Trophoblast cell (in vitro differentiated cells and primary cell): ENCODE measurements around the gene SKAP1.

ENCODE experiments used
- DNase-seq, 2 donors: peaks; one replicate each; pipeline ENCODE4 v3.0.0-alpha.2; 2016
- H2AFZ ChIP-seq: 2 replicates; pipeline ENCODE4 v1.6.1; 2013; ENCODE audit warnings: low read length, moderate library complexity, mild to moderate bottlenecking; ENCODE audit not compliant: insufficient read depth, poor library complexity
- H2AK5ac ChIP-seq: 2 replicates; pipeline ENCODE4 v1.6.1; 2013; ENCODE audit warnings: mild to moderate bottlenecking, low read length
- H2BK120ac ChIP-seq: 2 replicates; pipeline ENCODE4 v1.6.1; 2013; ENCODE audit warnings: low read length, mild to moderate bottlenecking, moderate library complexity; ENCODE audit not compliant: insufficient read depth, poor library complexity
- H2BK12ac ChIP-seq: 2 replicates; pipeline ENCODE4 v1.6.1; 2013; ENCODE audit warnings: mild to moderate bottlenecking, low read length, moderate library complexity
- H2BK5ac ChIP-seq: 2 replicates; pipeline ENCODE4 v1.6.1; 2013; ENCODE audit warnings: low read length, low read depth, moderate library complexity, mild to moderate bottlenecking; ENCODE audit not compliant: poor library complexity
- H3K14ac ChIP-seq: 2 replicates; pipeline ENCODE4 v1.6.1; 2013; ENCODE audit warnings: mild to moderate bottlenecking, low read length
- H3K18ac ChIP-seq: 2 replicates; pipeline ENCODE4 v1.6.1; 2013; ENCODE audit warnings: mild to moderate bottlenecking, low read length
- H3K23ac ChIP-seq: 2 replicates; pipeline ENCODE4 v1.6.1; 2013; ENCODE audit warnings: low read length
- H3K27ac ChIP-seq: 2 replicates; pipeline ENCODE4 v1.5.1; 2013; ENCODE audit warnings: low read depth, mild to moderate bottlenecking, inconsistent platforms, low read length, moderate library complexity
- H3K27me3 ChIP-seq: 2 replicates; pipeline ENCODE4 v1.6.1; 2013; ENCODE audit warnings: inconsistent platforms, mild to moderate bottlenecking, low read length, moderate library complexity; ENCODE audit not compliant: insufficient read depth
- H3K36me3 ChIP-seq, 2 experiments: 1 replicate in 1 of 2; 2 replicates in 1 of 2; pipeline ENCODE4 v1.6.1; 2013; ENCODE audit warnings: low read length in 2 of 2, mild to moderate bottlenecking in 2 of 2, moderate library complexity in 1 of 2; ENCODE audit not compliant: insufficient read depth in 2 of 2, control insufficient read depth in 1 of 2
- H3K4ac ChIP-seq: 2 replicates; pipeline ENCODE4 v1.6.1; 2013; ENCODE audit warnings: low read depth, mild to moderate bottlenecking, low read length, moderate library complexity
- H3K4me1 ChIP-seq, 2 experiments: 1 replicate in 1 of 2; 2 replicates in 1 of 2; pipeline ENCODE4 v1.6.1; 2013; ENCODE audit warnings: low read length in 2 of 2, mild to moderate bottlenecking in 2 of 2, moderate library complexity in 1 of 2; ENCODE audit not compliant: insufficient read depth in 2 of 2, control insufficient read depth in 1 of 2
- H3K4me2 ChIP-seq: 2 replicates; pipeline ENCODE4 v1.6.1; 2013; ENCODE audit warnings: inconsistent platforms, mild to moderate bottlenecking, low read length, moderate library complexity
- H3K4me3 ChIP-seq: 2 replicates; pipeline ENCODE4 v1.5.1; 2013; ENCODE audit warnings: mild to moderate bottlenecking, low read depth, low read length, inconsistent platforms
- H3K79me1 ChIP-seq: one replicate; pipeline ENCODE4 v1.6.1; 2013; ENCODE audit warnings: low read length
- H3K79me2 ChIP-seq: 2 replicates; pipeline ENCODE4 v1.6.1; 2013; ENCODE audit warnings: low read length, mild to moderate bottlenecking; ENCODE audit not compliant: control insufficient read depth, insufficient read depth, poor library complexity
- H3K9ac ChIP-seq: 2 replicates; pipeline ENCODE4 v1.6.1; 2013; ENCODE audit warnings: mild to moderate bottlenecking, low read length
- H3K9me3 ChIP-seq: 2 replicates; pipeline ENCODE4 v1.6.1; 2013; ENCODE audit warnings: low read depth, mild to moderate bottlenecking, control low read depth, inconsistent platforms, low read length; ENCODE audit not compliant: insufficient read depth
- H4K12ac ChIP-seq: 2 replicates; pipeline ENCODE4 v1.6.1; 2013; ENCODE audit warnings: low read depth, mild to moderate bottlenecking, low read length, moderate library complexity
- H4K8ac ChIP-seq: 2 replicates; pipeline ENCODE4 v1.6.1; 2013; ENCODE audit warnings: low read depth, mild to moderate bottlenecking, low read length, moderate library complexity
- H4K91ac ChIP-seq: one replicate; pipeline ENCODE4 v1.6.1; 2013; ENCODE audit warnings: low read depth, mild to moderate bottlenecking, low read length, moderate library complexity
- WGBS: extraction: QIAGEN DNeasy Blood & Tissue Kit; methylation state at CpG from one replicate; pipeline ENCODE4 v1.1.7; 2013; ENCODE audit warnings: missing lambda C conversion rate; ENCODE audit not compliant: insufficient read length, insufficient coverage; ENCODE audit errors: extremely low coverage; 5-methylcytosine and 5-hydroxymethylcytosine counted together

The SKAP1 gene

DNA sequence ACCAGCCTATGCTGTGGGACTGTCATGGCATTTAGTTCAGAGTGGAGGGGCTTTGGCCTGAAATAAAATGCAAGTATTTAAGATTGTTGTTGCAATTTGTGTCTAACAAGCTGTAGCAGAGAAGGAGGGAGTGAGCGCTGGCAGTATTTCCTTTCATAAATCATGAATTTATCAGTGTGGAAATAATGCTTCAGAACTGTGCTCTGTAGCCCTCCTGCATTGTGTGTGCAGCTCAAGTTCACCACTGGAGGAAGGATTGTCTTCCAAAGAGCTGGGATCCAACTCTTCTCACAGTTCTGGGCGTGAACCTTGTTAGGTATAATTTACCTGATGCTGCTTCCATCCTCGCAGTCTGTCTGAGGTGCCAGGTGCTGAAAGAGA is 307.4 kb downstream of the SKAP1 start:
- H3K9ac ChIP-seq, result no peak overlapping the region
- H3K27ac ChIP-seq, result no peak overlapping the region
- no peak overlapping the region for H4K12ac ChIP-seq
- no peaks in the 10 kb centered on the region for H3K79me1 ChIP-seq
- DNase-seq, result no peak
- H3K4ac ChIP-seq, result no peak overlapping the region
- H2BK12ac ChIP-seq, result no peak overlapping the region
- no peak overlapping the region for H3K18ac ChIP-seq
- no peak overlapping the region for H2BK120ac ChIP-seq
- peaks cover 5 to 7% of the 10 kb centered on the region in 2 experiments for H3K4me1 ChIP-seq
- no peak overlapping the region for H4K8ac ChIP-seq
- no peak overlapping the region for H2BK5ac ChIP-seq
- H3K4me2 ChIP-seq, result no peak overlapping the region
- no peak overlapping the region for H2AFZ ChIP-seq
- peaks cover 24 to 45% of the 10 kb centered on the region in 2 experiments for H3K36me3 ChIP-seq
- H3K14ac ChIP-seq, result no peak overlapping the region
- H4K91ac ChIP-seq, result no peak overlapping the region
- H3K4me3 ChIP-seq, result no peak overlapping the region
- no CpG with 5 or more reads among the region's 3 CpGs for WGBS
- H3K79me2 ChIP-seq, result no peaks in the 10 kb centered on the region
- no peak overlapping the region for H3K23ac ChIP-seq
- H3K9me3 ChIP-seq, result no peaks in the 10 kb centered on the region
- H2AK5ac ChIP-seq, result no peak overlapping the region
- H3K27me3 ChIP-seq, result no peaks in the 10 kb centered on the region

DNA sequence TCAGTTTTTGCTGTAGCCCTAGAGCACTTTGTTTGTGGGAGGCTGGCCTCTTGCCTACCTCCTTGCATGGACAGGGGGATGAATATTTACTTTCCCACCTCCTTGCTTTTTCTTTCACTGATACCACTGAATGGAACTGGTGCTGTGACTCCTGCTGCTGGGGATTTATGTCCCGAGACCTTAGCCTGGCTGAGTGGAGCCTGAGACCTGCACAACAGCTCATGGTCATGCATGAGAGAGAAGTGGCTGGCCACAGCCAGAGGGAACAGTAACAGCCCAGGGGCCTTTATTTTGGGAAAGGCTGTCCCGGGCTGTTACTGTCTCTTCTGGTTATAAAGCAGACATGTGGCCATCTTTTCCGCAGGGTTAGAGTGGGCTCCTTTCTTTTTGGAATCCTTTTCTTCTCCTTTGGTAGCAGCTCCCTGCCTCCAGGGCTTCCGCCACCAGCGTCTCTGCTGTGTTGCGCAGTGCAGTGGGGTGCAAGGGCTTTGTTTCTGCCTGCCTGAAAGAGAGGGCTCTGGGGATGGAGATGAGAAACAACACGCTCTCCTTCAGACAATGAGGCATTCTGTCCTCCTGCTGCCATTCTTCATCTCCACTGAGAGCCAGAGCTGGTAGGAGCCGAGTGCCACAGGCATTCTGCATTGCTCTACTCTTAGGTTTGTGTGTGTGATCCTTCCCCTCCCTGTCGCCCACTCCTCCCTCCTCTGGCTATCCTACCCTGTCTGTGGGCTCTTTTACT is 307.9 kb downstream of the SKAP1 start:
- H2AK5ac ChIP-seq, result no peak overlapping the region
- peaks cover 28 to 46% of the 10 kb centered on the region in 2 experiments for H3K36me3 ChIP-seq
- no peak overlapping the region for H2BK12ac ChIP-seq
- H4K91ac ChIP-seq, result no peak overlapping the region
- H3K79me2 ChIP-seq, result no peaks in the 10 kb centered on the region
- no peak overlapping the region for H3K9ac ChIP-seq
- H3K4me3 ChIP-seq, result no peak overlapping the region
- no peak overlapping the region for H4K8ac ChIP-seq
- H2BK5ac ChIP-seq, result no peak overlapping the region
- H3K9me3 ChIP-seq, result no peaks in the 10 kb centered on the region
- no peak overlapping the region for H2BK120ac ChIP-seq
- H3K27me3 ChIP-seq, result no peaks in the 10 kb centered on the region
- no peak overlapping the region for H3K4me2 ChIP-seq
- no peaks in the 10 kb centered on the region for H3K79me1 ChIP-seq
- H3K23ac ChIP-seq, result no peak overlapping the region
- H3K4me1 ChIP-seq, result peaks cover 0 to 1% of the 10 kb centered on the region in 2 experiments
- H3K4ac ChIP-seq, result no peak overlapping the region
- DNase-seq, result no peak
- no peak overlapping the region for H3K27ac ChIP-seq
- H2AFZ ChIP-seq, result no peak overlapping the region
- H3K14ac ChIP-seq, result no peak overlapping the region
- H3K18ac ChIP-seq, result no peak overlapping the region
- no CpG with 5 or more reads among the region's 9 CpGs for WGBS
- H4K12ac ChIP-seq, result no peak overlapping the region

DNA sequence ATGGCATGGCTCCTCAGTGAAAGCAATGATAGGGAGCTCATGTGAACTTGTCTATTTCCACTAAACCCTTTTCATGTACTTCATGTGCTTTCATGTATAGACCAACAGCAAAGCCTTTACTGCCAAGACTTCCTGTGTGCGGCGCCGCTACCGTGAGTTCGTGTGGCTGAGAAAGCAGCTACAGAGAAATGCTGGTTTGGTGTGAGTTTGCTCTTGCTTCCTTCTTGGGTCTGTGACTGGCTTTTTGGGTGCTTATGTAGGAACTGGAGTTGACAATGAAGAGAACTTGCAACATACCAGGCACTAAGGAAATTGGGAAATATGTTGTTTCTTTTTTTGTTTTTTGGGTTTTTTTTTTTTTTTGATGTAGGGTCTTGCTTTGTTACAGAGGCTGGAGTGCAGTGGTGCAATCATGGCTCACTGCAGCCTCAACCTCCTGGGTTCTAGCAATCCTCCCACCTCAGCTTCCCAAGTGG is 316.8 kb downstream of the SKAP1 start:
- Histone ChIP-seq H3K9ac (no peak overlapping the region), H3K18ac (no peak overlapping the region), H3K9me3 (no peaks in the 10 kb centered on the region), H4K91ac (no peak overlapping the region), H3K4me2 (no peak overlapping the region), H3K14ac (no peak overlapping the region), H3K4me3 (no peak overlapping the region), H3K79me1 (no peaks in the 10 kb centered on the region), H4K12ac (no peak overlapping the region), H2BK120ac (no peak overlapping the region), H3K27me3 (no peaks in the 10 kb centered on the region), H3K36me3 (peaks cover 9 to 12% of the 10 kb centered on the region in 2 experiments), H4K8ac (no peak overlapping the region), H3K4me1 (no peaks in the 10 kb centered on the region), H3K23ac (no peak overlapping the region), H2AFZ (no peak overlapping the region), H3K4ac (no peak overlapping the region), H3K27ac (no peak overlapping the region), H2BK5ac (no peak overlapping the region), H3K79me2 (no peaks in the 10 kb centered on the region), H2BK12ac (no peak overlapping the region), H2AK5ac (no peak overlapping the region)
- no CpG with 5 or more reads among the region's 5 CpGs for WGBS
- no peak for DNase-seq

DNA sequence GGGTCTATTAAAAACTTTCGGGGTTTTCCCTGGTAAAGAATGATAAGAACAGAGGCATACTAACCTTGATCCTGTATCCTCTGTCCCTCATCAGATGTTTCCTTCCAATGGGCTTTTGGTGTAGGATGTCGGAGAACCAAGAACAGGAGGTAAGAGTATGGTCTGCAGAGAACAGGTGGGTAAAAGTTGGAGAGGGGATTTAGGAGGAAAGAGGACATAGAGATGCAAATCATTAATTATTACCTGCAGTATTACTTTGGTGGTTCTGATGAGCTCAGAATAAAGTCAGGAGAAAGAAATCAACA is 318.1 kb downstream of the SKAP1 start:
- no peak overlapping the region for H3K4ac ChIP-seq
- no peak overlapping the region for H2BK12ac ChIP-seq
- H2AK5ac ChIP-seq, result no peak overlapping the region
- H4K12ac ChIP-seq, result no peak overlapping the region
- H4K8ac ChIP-seq, result no peak overlapping the region
- no peak overlapping the region for H2AFZ ChIP-seq
- H3K18ac ChIP-seq, result no peak overlapping the region
- no peaks in the 10 kb centered on the region for H3K79me2 ChIP-seq
- no peak overlapping the region for H3K4me2 ChIP-seq
- no peak overlapping the region for H3K23ac ChIP-seq
- no peak overlapping the region for H2BK5ac ChIP-seq
- H2BK120ac ChIP-seq, result no peak overlapping the region
- peaks cover 7% of the 10 kb centered on the region for H3K79me1 ChIP-seq
- H3K36me3 ChIP-seq, result peaks cover 3 to 7% of the 10 kb centered on the region in 2 experiments
- H3K14ac ChIP-seq, result no peak overlapping the region
- H3K27ac ChIP-seq, result no peak overlapping the region
- no CpG with 5 or more reads among the region's 2 CpGs for WGBS
- H3K4me1 ChIP-seq, result peaks cover 0 to 1% of the 10 kb centered on the region in 2 experiments
- no peak overlapping the region for H3K9ac ChIP-seq
- no peaks in the 10 kb centered on the region for H3K27me3 ChIP-seq
- no peak overlapping the region for H4K91ac ChIP-seq
- no peak for DNase-seq
- H3K9me3 ChIP-seq, result no peaks in the 10 kb centered on the region
- no peak overlapping the region for H3K4me3 ChIP-seq
